Renal cortical epithelial cell (primary cell): ENCODE data around the gene DNAH8. TPM values are rescaled to one million over a fixed set of nuclear protein-coding genes. Genes with fewer than 3 reads are reported as not detected.

Experiments used
- DNase-seq: peaks from one replicate; pipeline ENCODE4 v3.0.0-alpha.2; 2011; ENCODE audit warnings: low read depth
- total RNA-seq: library from RNA; depleted of rRNA; stranded (reverse); fragments of >200 nt; gene quantifications from 2 replicates; pipeline ENCODE4 v1.2.3, GENCODE V29; 2014

Gene DNAH8
- total RNA-seq, 1 donor from 2014 or later, result under 0.01 TPM

GRCh38 chr6:39073471-39074355, 358.6 kb downstream of the DNAH8 start:
- no peak for DNase-seq

DNA sequence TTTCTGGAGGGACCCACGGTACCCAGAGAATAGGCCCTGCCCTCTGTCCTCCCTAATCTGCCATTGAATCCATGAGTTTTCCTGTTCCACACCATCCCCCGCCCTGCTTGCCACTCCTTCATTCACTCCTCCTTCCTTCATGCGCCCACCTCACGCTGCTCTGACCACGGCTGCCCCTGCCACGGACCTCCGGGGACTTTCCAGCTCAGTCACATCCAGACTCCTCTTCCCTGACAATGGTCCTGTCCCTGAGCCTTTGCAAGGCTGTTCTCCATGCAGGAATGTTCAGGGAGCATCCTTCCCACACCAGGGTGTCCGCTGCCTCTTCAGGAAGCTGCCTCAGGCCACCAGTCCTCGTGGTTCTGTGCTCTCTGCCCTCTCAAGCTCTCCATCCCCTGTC, 359.4 kb downstream of the DNAH8 start:
- DNase-seq, result no peak

DNA sequence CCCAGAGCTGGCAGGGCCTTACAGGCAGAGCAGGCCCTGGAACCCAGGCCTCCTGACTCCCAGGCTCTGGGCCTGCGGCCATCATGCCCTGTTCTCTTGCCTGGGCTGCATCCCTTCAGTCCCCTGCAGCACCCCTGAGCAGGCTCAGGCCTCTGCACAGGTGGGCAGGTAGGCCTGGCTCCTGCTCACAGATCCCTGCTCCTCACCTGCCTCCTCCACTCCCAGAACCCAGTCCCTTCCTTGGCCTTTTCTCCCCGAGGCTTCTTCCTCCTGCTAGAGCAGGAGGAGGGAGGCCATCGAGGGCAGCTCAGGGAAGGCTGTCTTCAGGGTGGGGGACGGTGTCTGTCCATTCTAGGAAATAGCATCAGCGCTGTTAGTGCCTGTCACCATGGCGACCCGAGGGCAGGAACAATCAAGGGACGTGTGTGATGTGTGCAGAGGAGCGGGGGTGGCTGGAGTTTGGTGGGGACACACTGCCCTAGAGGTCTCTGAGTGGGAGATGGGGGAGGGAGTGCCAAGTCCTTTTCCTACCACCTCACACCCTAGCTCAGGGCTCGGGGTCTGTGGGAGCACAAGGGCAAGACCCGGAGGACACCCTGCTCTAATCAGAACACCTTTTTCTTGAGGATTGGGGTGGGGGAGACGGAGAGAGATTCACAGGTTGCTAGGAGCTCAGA, 360.0 kb downstream of the DNAH8 start:
- no peak for DNase-seq

GRCh38 chr6:39075807-39076622, 360.9 kb downstream of the DNAH8 start:
- no peak for DNase-seq

DNA sequence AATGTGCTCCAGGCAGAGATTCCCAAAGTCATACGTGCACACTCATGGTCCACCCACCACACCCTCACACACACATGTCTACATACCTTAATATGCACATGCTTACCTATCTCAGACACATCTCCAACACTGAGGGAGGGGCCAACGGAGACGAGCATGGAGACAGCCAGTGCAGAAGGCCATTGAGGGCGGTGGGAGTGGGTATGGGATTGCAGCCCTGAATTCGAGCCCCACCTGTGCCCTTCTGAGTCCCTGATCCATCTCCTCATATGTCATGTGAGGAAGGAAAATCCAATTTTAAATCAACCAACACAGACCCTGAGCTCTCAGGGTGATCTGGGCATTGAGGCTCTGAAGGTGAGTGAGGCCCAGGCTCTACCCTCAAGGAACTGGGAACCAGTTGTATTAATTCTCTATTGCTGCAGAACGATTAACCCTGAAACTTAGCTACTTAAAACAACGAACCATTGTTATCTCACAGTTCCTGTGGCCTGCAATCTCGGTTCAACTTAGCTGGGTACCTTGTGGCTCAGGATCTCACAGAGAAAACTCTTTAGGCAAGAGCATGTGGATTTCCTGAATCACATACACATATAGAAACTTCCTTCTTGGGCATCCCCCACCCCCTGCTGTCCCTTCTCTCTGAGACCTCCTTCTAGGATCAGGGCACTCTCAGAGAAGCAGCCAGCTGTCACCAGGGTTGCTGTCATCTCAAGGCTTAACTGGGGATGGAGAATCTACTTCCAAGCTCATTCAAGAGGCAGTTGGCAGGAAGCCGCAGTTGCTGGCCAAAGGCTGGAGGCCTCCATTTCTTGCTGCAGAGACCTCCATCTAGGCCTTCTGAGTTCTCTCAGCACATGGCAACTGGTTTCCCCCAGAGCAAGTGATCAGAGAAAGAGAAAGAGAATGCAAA, 361.8 kb downstream of the DNAH8 start:
- no peak for DNase-seq

DNA sequence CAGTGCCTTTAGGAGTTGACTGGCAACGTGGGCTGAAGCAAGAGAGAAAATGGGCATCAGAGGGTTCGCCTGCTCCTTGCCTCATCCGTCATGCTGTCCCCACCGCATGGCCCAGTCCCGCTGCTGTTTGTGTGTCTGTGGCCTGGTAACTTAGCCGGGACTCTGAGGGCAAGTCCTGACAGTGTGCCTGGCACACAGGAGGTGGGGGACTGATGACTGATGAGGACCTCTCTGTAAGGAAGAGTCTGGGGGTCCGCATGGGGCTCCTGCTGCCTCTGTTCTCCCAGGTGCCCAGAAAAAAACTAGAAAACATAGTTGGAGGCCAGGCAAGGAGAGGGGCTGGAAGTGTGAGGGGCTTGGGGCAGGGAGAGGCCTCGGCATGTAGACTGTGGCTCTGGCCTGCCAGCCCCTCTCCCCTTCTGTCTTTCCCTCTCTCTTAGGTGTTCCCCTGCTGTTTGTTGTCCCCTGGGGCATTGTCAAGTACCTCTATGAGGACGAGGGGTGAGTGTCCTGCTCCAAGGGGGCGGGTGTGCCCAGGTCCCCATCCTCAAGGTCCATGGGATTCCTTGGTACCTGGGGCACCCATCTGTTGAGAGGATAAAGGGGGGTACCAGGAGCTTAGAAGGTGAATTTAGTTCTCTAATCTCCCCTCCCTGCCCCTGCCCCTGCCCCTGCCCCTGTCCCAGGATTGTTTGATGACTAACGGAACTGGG, 362.9 kb downstream of the DNAH8 start:
- no peak for DNase-seq

GRCh38 chr6:39078695-39079094, 363.6 kb downstream of the DNAH8 start:
- DNase-seq, result no peak

DNA sequence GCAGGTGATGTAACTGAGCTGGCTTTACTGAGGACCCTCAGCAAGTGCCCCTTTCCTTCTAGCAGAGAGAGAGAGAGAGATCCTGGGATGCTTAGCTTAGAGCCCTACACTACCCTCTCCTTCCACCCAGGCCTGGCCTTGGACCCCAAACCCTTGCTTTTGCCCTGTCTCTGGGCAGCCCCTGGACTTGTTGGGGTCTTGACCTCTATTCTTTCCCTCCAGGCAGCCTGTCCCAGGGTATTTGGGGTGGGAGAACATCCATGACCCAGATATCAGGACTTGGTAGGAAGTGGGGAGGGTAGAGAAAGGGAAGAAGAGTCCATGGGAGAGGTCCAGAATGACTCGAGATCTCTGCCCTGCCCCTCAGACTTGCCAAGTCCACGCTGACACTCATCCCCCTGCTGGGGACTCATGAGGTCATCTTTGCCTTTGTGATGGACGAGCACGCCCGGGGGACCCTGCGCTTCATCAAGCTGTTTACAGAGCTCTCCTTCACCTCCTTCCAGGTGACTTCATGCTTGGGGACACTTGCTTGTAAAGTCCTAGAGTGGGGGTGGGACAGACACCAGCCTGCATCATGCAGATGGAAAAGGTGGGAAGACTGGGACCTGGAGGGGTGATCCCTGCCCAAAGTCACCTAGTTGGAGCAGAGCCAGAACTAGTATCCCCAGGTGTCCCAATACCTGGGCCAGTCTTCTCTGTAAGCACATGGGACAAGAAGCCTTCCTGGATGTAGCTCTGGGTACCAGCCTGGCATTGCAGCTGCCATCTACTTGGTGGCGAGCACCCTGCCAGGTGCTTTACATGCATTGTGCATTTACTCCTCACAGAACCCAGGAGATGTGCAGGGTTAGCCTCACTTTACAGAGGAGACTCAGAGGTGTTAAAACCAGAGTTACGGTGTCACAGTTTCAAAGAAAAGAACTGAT, 364.4 kb downstream of the DNAH8 start:
- DNase-seq, result no peak

Other genes with a start within 250 kb of the DNAH8 start
- 11.8 and 18.8 TPM in 2 replicates for gene BTBD9, start 75.4 kb upstream of the DNAH8 start, total RNA-seq
- gene GLO1, start 12.2 kb upstream of the DNAH8 start, total RNA-seq, result 117 and 219 TPM in 2 replicates